VCaP (cell line): ENCODE results near the gene KNDC1.
"Not testable (repeated sequence)": the region's sequence is repeated elsewhere in the genome, so short reads cannot be mapped to it uniquely, and the experiment has no call there.

Experiments
- H3K27ac ChIP-seq: fragments of 450-650 bp; 2 replicates; pipeline ENCODE4 v1.5.1; 2017
- TF ChIP-seq, protein P1 (sequence below): fragments of 450-650 bp; conservative IDR thresholded peaks from 2 replicates; pipeline ENCODE4 v1.5.1; 2017; ENCODE audit warnings: mild to moderate bottlenecking, moderate library complexity

KNDC1 gene

DNA sequence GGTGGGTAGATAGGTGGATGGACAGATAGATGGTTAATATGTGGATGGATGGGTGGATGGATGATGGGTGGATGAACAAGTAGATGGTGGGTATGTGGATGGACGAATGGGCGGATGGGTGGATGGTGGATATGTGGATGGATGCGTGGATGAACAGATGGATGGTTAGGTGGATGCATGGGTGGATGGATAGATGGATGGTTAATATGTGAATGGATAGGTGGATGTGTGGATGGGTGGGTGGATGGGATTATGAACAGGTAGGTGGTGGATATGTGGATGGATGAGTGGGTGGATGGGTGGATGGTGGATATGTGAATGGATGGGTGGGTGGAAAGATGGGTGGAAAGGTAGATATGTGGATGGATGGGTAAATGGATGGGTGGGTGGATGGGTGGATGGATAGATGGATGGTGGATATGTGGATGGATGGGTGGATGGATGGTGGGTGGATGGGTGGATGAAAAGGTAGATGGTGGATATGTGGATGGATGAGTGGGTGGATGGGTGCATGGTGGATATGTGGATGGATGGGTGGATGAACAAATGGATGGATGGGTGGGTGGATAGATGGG, 14.8 kb downstream of the KNDC1 start:
- H3K27ac ChIP-seq = no peak overlapping the region
- TF ChIP-seq, protein P1, sequence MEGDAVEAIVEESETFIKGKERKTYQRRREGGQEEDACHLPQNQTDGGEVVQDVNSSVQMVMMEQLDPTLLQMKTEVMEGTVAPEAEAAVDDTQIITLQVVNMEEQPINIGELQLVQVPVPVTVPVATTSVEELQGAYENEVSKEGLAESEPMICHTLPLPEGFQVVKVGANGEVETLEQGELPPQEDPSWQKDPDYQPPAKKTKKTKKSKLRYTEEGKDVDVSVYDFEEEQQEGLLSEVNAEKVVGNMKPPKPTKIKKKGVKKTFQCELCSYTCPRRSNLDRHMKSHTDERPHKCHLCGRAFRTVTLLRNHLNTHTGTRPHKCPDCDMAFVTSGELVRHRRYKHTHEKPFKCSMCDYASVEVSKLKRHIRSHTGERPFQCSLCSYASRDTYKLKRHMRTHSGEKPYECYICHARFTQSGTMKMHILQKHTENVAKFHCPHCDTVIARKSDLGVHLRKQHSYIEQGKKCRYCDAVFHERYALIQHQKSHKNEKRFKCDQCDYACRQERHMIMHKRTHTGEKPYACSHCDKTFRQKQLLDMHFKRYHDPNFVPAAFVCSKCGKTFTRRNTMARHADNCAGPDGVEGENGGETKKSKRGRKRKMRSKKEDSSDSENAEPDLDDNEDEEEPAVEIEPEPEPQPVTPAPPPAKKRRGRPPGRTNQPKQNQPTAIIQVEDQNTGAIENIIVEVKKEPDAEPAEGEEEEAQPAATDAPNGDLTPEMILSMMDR = no peak

DNA sequence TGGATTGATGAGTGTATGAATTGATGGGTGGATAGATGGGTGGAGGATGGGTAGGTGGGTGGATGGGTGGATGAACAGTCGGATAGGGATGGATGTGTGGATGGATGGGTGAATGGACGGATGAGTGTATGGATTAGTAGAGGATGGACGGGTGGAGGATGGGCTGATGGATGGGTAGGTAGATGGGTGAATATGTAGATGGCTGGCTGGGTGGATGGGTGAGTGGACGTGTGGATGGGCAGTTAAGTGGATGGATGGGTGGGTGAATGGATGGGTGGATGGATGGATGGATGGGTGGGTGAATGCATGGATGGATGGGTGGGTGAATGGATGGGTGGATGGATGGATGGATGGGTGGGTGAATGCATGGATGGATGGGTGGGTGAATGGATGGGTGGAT, 15.6 kb downstream of the KNDC1 start:
- H3K27ac ChIP-seq = not testable (repeated sequence)

DNA sequence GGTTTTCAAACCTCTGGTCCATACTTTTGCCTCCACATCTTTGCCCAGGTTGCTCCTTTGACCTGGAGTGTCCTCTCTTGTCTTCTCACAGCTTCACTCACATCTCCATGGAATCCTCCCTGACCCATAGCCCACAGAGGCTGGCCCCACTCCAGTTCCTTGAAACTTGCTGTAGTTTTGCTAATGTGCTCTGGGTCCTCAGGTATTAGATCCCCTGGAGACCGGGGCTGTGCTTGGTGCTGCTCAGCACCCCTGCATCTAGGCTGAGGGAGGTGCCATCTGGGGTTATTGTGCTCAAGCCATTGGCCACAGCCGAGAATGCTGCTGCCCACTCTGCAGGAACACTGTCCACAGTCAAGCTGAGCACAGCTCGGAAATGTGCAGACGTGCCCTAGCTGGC, 16.5 kb downstream of the KNDC1 start:
- H3K27ac ChIP-seq = no peak overlapping the region
- TF ChIP-seq, protein P1 = no peak

DNA sequence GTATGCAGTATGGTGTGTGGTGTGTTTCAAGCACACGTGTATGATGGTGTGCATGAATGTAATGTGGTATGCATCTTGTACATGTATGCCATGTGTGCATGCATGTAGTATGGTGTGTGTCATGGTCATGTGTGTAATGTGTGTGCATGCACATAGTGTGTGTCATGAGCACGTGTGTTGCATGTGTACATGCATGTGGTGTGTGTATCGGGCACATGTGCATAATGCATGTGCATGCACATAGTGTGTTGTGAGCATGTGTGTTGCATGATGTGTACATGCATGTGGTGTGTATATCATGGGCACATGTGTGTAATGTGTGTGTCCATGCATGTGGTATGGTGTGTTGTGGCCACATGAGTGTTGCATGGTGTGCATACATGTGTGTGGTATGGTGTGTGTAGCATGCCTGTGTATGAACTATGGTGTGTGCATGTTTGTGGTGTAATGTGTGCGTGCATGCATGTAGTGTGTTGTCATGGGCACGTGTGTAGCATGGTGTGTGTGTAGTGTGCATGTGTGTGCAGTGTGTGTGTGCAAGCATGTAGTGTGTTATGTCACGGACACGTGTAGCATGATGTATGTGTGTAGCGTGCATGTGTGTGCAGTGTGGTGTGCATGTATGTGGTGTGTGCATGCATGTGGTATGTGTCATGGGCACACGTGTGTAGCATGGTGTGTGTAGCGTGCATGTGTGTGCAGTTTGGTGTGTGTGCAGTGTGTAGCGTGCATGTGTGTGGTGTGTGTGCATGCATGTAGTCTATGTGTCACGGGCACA, 17.6 kb downstream of the KNDC1 start:
- TF ChIP-seq, protein P1 = no peak
- H3K27ac ChIP-seq = no peak overlapping the region

DNA sequence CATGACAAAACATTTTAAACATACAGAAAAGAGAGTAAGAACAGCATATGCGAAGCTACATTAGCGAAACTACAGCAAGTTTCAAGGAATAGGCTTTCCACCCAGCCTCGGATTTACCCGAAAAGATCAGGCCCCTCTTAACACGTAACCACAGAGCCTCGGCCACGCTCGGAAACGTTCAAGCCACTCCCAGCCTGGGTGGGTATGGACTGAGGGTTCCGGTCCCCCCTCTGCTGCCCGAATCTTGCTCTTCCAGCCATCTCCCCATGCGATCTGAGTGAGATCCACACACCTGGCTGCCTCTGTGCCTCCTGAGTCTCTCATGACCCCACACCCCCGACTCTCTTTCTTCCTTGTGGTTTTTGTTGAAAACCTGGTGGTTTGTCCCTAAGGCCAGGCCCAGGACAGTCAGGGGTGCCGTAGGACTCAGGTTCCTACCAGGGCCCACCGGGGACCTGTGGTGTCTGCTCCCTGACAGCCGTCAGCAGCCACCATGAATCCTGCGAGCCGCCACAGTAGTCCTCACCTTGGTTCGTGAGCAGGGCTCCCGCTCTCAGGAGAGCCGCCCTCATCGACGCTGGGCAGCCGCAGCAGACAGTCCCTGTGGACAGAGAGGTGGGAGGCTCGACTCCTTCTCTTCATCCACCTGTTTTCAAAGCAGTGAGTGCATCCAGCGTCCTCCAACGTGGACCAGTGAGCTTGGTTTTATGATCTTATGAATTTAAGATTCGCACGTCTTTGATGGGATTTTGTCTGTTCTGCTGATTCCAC, 18.5 kb downstream of the KNDC1 start:
- TF ChIP-seq, protein P1 = no peak
- no peak overlapping the region for H3K27ac ChIP-seq

DNA sequence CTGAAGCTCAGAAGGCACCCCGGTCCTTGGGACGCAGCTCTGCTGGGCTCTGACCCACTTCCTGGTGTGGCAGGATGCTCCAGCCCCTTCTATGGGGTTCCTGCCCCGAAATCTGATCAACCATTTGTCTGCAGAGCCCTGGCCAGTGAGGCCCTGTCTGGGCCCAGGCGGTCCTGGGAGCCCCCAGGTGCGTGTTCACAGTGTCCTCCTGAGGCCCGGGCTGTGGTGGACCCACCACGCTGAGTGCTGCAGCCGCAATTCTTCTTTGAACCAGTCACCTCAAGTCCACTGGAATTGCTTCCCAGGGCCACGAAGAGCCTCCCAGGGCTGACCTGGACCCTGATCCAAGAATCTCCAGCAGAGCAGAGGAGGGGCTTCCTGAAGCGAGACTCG, 19.1 kb downstream of the KNDC1 start:
- TF ChIP-seq, protein P1 = no peak
- H3K27ac ChIP-seq = no peak overlapping the region

DNA sequence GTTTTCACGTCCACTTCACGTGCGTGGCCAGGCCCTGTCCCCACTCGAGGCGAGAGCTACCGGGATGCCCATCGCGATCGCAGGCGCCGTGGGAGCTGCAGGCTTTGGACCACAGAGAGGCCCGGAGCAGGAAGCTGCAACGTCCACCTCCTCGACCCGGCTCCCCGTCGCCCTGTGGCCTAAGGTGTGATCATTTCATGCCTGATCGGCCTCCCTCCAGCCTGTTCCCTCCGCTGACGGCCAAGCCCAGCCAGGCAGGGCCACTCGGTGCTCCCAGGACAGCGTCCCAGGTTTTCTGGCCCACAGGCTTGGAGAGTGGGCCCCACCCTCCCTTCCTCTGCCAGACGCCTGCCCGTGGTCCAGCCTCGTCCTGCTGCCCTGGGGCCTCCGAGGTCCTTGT, 19.6 kb downstream of the KNDC1 start:
- no peak overlapping the region for H3K27ac ChIP-seq
- TF ChIP-seq, protein P1 = no peak
